ENCODE results near the gene ATP6V1E1. TPM values are rescaled to one million over a fixed set of nuclear protein-coding genes. Genes with fewer than 3 reads are reported as not detected.
"Not testable (repeated sequence)": the region's sequence is repeated elsewhere in the genome, so short reads cannot be mapped to it uniquely, and the experiment has no call there.

Gene ATP6V1E1
- total RNA-seq, 4 donors from 2014 or later, result 109 to 157 (median 122) TPM

DNA sequence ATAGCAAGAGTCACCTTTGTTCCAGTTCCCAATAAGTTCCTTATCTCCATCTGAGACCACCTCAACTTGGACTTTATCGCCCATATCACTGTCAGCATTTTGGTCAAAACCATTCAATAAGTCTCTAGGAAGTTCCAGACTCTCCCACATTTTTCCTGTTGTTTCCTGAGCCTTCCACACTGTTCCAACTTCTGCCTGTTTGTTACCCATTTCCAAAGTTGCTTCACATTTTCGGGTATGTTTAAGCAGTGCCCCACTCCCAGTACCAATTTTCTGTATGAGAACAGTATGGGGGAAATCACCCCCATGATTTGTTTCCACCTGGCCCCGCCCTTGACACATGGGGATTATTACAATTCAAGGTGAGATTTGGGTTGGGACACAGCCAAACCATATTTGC, 36.7 kb upstream of the ATP6V1E1 start:
- no peak for ATAC-seq (ENCODE audit: low FRiP score)
- TF ChIP-seq, protein P1, sequence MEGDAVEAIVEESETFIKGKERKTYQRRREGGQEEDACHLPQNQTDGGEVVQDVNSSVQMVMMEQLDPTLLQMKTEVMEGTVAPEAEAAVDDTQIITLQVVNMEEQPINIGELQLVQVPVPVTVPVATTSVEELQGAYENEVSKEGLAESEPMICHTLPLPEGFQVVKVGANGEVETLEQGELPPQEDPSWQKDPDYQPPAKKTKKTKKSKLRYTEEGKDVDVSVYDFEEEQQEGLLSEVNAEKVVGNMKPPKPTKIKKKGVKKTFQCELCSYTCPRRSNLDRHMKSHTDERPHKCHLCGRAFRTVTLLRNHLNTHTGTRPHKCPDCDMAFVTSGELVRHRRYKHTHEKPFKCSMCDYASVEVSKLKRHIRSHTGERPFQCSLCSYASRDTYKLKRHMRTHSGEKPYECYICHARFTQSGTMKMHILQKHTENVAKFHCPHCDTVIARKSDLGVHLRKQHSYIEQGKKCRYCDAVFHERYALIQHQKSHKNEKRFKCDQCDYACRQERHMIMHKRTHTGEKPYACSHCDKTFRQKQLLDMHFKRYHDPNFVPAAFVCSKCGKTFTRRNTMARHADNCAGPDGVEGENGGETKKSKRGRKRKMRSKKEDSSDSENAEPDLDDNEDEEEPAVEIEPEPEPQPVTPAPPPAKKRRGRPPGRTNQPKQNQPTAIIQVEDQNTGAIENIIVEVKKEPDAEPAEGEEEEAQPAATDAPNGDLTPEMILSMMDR (IDR thresholded peaks at IDR 0.05), result no peak
- no peak for DNase-seq (ENCODE audit: low spot score)

DNA sequence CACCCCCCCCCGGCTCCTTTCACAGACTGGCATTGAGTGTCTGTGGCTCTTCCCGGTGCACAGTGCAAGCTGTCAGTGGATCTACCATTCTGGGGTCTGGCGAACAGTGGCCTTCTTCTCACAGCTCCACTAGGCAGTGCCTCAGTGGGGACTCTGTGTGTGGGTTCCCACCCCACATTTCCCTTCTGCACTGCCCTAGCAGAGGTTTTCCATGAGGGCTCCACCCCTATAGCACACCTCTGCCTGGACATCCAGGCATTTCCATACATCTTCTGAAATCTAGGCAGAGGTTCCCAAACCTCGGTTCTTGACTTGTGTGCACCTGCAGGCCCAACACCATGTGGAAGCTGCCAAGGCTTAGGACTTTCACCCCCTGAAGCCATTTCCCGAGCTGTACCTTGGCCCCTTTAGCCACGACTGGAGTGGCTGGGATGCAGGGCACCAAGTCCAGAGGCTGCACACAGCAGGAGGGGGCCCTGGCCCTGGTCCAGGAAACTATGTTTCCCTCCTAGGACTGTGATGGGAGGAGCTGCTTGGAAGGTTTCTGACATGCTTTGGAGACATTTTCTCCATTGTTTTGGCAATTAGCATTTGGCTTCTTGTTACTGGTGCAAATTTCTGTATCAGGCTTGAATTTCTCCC, 36.0 kb upstream of the ATP6V1E1 start:
- no peak for DNase-seq (ENCODE audit: low spot score)
- TF ChIP-seq, protein P1 (IDR thresholded peaks at IDR 0.05), result no peak
- no peak for ATAC-seq (ENCODE audit: low FRiP score)

DNA sequence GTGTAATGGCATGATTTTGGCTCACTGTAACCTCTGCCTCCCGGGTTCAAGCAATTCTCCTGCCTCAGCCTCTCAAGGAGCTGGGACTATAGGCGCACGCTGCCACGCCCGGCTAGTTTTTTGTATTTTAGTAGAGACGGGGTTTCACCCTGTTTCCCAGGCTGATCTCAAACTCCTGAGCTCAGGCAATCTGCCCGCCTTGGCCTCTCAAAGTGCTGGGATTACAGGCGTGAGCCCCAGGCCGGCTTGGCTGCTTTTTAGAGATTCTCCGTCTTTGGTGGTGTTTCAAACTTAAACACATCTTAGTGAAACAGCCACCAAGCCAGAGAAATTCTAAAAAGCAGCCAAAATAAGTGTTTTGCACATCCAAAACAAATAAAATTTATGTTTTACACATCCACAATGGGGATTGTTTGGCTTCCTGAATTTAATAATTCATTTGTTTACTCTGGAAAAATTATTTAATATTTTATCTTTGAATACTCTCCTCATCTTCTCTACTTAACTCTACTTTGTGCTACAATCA, 28.4 kb upstream of the ATP6V1E1 start:
- ATAC-seq (ENCODE audit: low FRiP score) (no peak), DNase-seq (ENCODE audit: low spot score) (no peak)
- TF ChIP-seq, protein P1 (IDR thresholded peaks at IDR 0.05), result no peak

DNA sequence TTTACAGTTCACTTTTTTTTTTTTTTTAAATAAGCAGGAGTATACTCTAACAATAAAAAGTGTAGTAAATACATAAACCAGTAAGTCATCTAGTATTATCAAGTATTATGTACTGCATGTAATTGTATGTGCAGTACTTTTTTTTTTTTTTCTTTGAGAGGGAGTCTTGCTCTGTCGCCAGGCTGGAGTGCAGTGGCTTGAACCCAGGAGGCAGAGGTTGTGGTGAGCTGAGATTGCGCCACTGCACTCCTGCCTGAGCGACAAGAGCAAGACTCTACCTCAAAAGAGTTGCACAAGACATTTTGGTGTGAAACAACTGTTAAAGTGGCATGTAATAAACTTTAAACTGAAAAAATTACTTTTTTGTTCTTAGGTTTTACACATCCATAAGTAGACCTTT, 26.7 kb upstream of the ATP6V1E1 start:
- no peak for ATAC-seq (ENCODE audit: low FRiP score)
- DNase-seq (ENCODE audit: low spot score), result no peak
- TF ChIP-seq, protein P1 (IDR thresholded peaks at IDR 0.05), result no peak

DNA sequence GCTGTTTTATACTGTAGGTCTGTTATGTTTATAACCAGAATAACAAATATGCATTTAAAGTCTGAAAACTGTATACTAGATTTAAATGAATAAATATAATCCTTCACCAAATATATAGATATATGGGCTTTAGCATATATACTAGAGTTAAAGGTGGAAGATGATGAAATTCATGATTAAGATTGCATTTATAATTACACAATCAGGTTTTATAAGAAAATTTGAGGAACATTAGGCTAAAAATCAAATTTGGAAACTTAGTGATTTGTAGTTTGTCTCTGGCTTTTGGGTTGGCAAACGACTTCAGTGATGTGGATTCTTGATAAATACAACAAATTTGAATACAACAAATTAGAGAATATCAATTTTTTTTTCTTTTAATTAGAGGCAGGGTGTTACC, 20.0 kb upstream of the ATP6V1E1 start:
- TF ChIP-seq, protein P1 (IDR thresholded peaks at IDR 0.05), result no peak
- DNase-seq (ENCODE audit: low spot score) (no peak), ATAC-seq (ENCODE audit: low FRiP score) (no peak)

DNA sequence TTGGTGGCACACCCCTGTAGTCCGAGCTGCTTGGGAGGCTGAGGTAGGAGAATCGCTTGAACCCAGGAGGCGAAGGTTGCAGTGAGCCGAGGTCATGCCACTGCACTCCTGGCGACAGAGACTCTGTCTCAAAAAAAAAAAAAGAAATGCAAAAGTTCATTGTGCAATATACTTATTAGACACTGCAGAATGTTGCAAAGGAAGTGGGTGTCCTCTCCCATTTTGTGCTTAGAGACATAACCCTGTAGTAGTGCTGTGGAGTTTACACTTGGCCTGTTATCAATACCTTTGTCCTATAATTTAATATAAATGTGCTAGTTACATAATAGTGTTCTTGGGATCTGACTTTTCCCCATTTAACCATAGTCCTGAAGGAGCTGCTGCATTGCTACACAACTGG, 19.4 kb upstream of the ATP6V1E1 start:
- TF ChIP-seq, protein P1 (IDR thresholded peaks at IDR 0.05), result no peak
- DNase-seq (ENCODE audit: low spot score) (no peak), ATAC-seq (ENCODE audit: low FRiP score) (no peak)

DNA sequence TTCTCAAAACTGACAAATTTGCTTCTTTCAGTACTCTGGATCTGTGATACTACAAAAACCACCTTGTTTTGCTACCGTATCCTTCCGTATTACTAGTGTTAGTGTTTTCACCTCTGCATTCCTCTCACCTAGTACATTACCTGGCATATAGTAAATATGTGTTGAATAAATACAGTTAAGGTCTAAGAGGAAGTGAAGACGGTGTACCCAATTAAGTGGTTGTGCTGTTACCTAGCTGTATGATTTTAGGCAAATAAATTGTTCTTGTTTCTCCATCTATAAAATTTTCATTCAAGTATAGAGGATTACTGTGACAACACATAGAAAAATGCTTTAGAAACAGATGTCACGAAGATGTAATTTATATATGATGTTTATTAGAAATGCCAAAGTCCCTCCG, 18.9 kb upstream of the ATP6V1E1 start:
- no peak for ATAC-seq (ENCODE audit: low FRiP score)
- no peak for DNase-seq (ENCODE audit: low spot score)
- TF ChIP-seq, protein P1 (IDR thresholded peaks at IDR 0.05), result no peak

DNA sequence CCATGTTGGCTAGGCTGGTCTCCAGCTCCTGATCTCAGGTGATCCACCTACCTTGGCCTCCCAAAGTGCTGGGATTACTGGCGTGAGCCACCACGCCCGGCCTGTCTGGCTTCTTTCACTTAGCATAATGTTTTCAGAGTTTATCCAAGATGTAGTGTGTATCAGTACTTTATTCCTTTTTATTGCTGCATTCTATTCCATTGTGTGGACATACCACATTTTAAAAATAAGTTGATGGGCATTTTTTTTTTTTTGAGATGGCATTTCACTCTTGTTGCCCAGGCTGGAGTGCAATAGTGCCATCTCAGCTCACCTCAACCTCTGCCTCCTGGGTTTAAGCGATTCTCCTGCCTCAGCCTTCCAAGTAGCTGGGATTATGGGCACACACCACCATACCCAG, 13.8 kb upstream of the ATP6V1E1 start:
- ATAC-seq (ENCODE audit: low FRiP score); DNase-seq (ENCODE audit: low spot score): not testable (repeated sequence)

All from omental fat pad (tissue), 4 donors.